ENCODE results near the gene COL11A2.

Gene COL11A2

GRCh38 chr6:33203443-33204164 is 11.3 kb upstream of the COL11A2 start:
- peak overlapping the region; percentile 95 for H3K27ac ChIP-seq
- ChIA-PET CTCF (no interaction called here), POLR2A (ENCODE audit: low non-redundant PET) (no interaction called here)
- TF ChIP-seq, protein P1, sequence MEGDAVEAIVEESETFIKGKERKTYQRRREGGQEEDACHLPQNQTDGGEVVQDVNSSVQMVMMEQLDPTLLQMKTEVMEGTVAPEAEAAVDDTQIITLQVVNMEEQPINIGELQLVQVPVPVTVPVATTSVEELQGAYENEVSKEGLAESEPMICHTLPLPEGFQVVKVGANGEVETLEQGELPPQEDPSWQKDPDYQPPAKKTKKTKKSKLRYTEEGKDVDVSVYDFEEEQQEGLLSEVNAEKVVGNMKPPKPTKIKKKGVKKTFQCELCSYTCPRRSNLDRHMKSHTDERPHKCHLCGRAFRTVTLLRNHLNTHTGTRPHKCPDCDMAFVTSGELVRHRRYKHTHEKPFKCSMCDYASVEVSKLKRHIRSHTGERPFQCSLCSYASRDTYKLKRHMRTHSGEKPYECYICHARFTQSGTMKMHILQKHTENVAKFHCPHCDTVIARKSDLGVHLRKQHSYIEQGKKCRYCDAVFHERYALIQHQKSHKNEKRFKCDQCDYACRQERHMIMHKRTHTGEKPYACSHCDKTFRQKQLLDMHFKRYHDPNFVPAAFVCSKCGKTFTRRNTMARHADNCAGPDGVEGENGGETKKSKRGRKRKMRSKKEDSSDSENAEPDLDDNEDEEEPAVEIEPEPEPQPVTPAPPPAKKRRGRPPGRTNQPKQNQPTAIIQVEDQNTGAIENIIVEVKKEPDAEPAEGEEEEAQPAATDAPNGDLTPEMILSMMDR (conservative IDR thresholded peaks at IDR 0.05; ENCODE audit: low read depth): no peak
- no peak for DNase-seq (ENCODE audit: low spot score)

DNA sequence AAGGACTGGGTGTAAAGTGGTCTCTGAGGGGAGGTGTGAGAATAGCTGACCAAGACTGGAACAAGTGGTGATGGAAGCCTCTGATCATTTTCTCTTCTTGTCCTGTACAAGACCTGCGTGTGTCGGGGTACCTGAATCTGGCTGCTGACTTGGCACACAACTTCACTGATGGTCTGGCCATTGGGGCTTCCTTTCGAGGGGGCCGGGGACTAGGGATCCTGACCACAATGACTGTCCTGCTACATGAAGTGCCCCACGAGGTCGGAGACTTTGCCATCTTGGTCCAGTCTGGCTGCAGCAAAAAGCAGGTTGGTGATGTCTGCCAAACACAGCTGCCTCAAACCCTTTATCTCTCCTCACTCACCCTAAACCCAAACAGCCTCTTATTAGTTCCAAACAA is 10.5 kb upstream of the COL11A2 start:
- ChIA-PET CTCF (interaction anchor here (0.8 kb wide), 1 partner anchor 42 kb away, joined by 5 read pairs; no protein-coding TSS in a partner anchor), POLR2A (ENCODE audit: low non-redundant PET) (interaction anchor here (0.6 kb wide), 1 partner anchor 18 kb away, joined by 3 read pairs; no protein-coding TSS in a partner anchor)
- peak overlapping the region; percentile 37; the same call in 1 of the 2 replicates for H3K27ac ChIP-seq
- no peak for DNase-seq (ENCODE audit: low spot score)
- TF ChIP-seq, protein P1 (conservative IDR thresholded peaks at IDR 0.05; ENCODE audit: low read depth): no peak

GRCh38 chr6:33201935-33202334 is 9.7 kb upstream of the COL11A2 start:
- 0 out of 2 replicates have a peak overlapping the region, but pooled peaks have one; percentile 94 for H3K27ac ChIP-seq
- no peak for DNase-seq (ENCODE audit: low spot score)
- POLR2A ChIA-PET (ENCODE audit: low non-redundant PET): no interaction called here
- CTCF ChIA-PET: interaction anchor here (0.8 kb wide), 1 partner anchor 41 kb away, joined by 5 read pairs; no protein-coding TSS in a partner anchor
- TF ChIP-seq, protein P1 (conservative IDR thresholded peaks at IDR 0.05; ENCODE audit: low read depth): no peak

DNA sequence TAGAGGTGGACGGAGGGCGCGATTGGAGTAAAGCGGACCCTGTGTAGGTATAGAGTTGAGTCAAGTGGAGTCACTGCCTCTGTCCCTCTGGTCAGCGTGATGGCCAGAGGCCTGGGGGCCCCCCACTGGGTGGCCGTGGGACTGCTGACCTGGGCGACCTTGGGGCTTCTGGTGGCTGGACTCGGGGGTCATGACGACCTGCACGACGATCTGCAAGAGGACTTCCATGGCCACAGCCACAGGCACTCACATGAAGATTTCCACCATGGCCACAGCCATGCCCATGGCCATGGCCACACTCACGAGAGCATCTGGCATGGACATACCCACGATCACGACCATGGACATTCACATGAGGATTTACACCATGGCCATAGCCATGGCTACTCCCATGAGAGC is 8.9 kb upstream of the COL11A2 start:
- ChIA-PET CTCF (no interaction called here), POLR2A (ENCODE audit: low non-redundant PET) (no interaction called here)
- peak overlapping the region; percentile 94 for H3K27ac ChIP-seq
- DNase-seq (ENCODE audit: low spot score): no peak
- TF ChIP-seq, protein P1 (conservative IDR thresholded peaks at IDR 0.05; ENCODE audit: low read depth): no peak

DNA sequence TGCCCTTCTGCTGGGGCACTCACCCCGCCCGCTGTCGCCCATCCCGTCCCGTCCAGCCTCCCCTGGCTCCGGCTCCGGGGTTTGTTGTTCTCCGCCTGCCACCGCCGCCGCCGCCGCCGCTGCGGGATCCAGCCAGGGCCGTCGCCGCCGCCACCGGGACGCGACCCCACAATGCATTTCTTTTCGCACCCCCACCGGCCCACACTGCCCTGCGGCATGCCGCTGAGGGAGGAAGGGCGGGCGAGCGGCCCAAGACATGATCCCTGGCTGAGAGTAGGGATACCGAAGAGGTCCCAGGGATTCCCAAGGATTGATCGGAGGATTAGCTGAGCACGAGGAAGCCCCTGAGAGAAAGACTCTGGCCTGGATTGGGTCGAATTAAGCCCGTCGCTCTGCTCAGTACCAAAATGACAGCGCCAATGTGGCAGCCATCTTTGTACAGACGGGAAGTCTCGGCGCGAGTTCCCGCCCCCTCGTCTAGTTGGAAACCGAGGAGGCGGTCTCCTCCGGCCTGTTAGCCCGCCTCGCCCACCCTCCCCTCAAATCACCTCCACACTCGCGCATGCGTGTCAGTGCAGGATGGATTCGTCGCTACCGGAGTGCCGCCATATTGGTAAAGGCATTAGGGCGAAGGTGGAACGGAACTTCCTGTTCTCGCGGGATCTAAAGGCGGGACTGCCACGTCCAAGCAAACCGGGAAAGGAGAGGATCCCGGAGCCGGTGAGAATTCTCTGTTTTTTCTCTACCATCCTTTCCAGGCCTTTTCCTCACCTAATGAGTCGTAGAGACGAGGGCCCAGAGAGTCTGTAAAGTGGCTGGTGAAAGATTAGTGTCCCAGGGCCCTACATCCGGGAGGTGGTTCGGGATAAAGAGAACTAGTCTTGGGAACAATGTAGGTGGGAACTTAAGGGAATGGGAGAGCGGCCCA is 8.2 kb upstream of the COL11A2 start, which contains the start of the genes RXRB and SLC39A7:
Gene RXRB, minus strand, starts transcription at position 447 of the 928 bp plus-strand sequence. Its CDS starts 189 bp downstream, at position 258.
Gene SLC39A7, plus strand, starts transcription at position 649 of the 928 bp plus-strand sequence. CDS start 379 bp downstream, outside the sequence.
- TF ChIP-seq, protein P1 (conservative IDR thresholded peaks at IDR 0.05; ENCODE audit: low read depth): no peak
- peak; percentile 99 for DNase-seq (ENCODE audit: low spot score)
- CTCF ChIA-PET: interaction anchor here (0.5 kb wide), 1 partner anchor 48 kb away, joined by 3 read pairs; no protein-coding TSS in a partner anchor
- POLR2A ChIA-PET (ENCODE audit: low non-redundant PET): interaction anchor here (0.7 kb wide), 1 partner anchor 77 kb away, joined by 3 read pairs; no protein-coding TSS in a partner anchor
- H3K27ac ChIP-seq: peak within 1 kb of the TSS; percentile 94

GRCh38 chr6:33199687-33200218 is 7.5 kb upstream of the COL11A2 start:
- peak overlapping the region; percentile 94 for H3K27ac ChIP-seq
- DNase-seq (ENCODE audit: low spot score): peak; percentile 80
- TF ChIP-seq, protein P1 (conservative IDR thresholded peaks at IDR 0.05; ENCODE audit: low read depth): no peak
- ChIA-PET CTCF (no interaction called here), POLR2A (ENCODE audit: low non-redundant PET) (interaction anchor here (0.7 kb wide), 1 partner anchor 78 kb away, joined by 3 read pairs; no protein-coding TSS in a partner anchor)
